GM13976 (cell line): Measurements from ENCODE around the gene MERTK.
"Not testable (repeated sequence)": the region's sequence is repeated elsewhere in the genome, so short reads cannot be mapped to it uniquely, and the experiment has no call there.

Experiments
- DNase-seq: peaks from one replicate; pipeline ENCODE4 v3.0.0; 2012; ENCODE audit warnings: low spot score
- CTCF ChIP-seq: IDR thresholded peaks from 2 replicates; pipeline ENCODE4 v1.5.1; 2012; ENCODE audit warnings: borderline replicate concordance, mild to moderate bottlenecking; ENCODE audit not compliant: insufficient read depth; ENCODE audit errors: extremely low read depth, missing control alignments, control extremely low read depth
- in situ Hi-C: fragments of 300-500 bp; cut with MboI; formaldehyde crosslinking; loops from one replicate; pipeline ENCODE4 v1.12.0; 2022; ENCODE audit warnings: low sequenced_read_pairs, mixed read lengths, inconsistent platforms; ENCODE audit not compliant: unreplicated experiment

The MERTK gene

GRCh38 chr2:112032224-112032586 is 133.8 kb downstream of the MERTK start:
- in situ Hi-C loops, result no loop called here
- no peak for TF ChIP-seq CTCF
- DNase-seq, result no peak

- no peak for DNase-seq
- in situ Hi-C loops, result no loop called here
- TF ChIP-seq CTCF, result peak; percentile 1
Measured at GRCh38 chr2:112032689-112033465, 134.5 kb downstream of the MERTK start.

- no peak for TF ChIP-seq CTCF
- in situ Hi-C loops, result no loop called here
- DNase-seq, result no peak
Measured at GRCh38 chr2:112033600-112033999, 135.2 kb downstream of the MERTK start.

- in situ Hi-C loops, result no loop called here
Measured at GRCh38 chr2:112034924-112035323, 136.5 kb downstream of the MERTK start.

GRCh38 chr2:112035786-112036185 is 137.4 kb downstream of the MERTK start:
- no peak for TF ChIP-seq CTCF
- in situ Hi-C loops, result no loop called here
- no peak for DNase-seq

More at GRCh38 chr2:112034924-112035323, 136.5 kb downstream of the MERTK start:
- TF ChIP-seq CTCF, result no peak
- DNase-seq, result no peak

GRCh38 chr2:112039556-112039955 is 141.1 kb downstream of the MERTK start:
- in situ Hi-C loops, DNase-seq: not testable (repeated sequence)

GRCh38 chr2:112040066-112040465 is 141.7 kb downstream of the MERTK start:
- in situ Hi-C loops, DNase-seq: not testable (repeated sequence)

GRCh38 chr2:112041460-112041859 is 143.1 kb downstream of the MERTK start:
- in situ Hi-C loops, DNase-seq: not testable (repeated sequence)
